Germinal center (tissue), 1 donor: Measurements from ENCODE around the gene ZDHHC22.

Source experiments
- DNase-seq: peaks from one replicate; pipeline ENCODE4 v3.0.0; 2012; ENCODE audit warnings: mixed read lengths, low spot score

Gene ZDHHC22

GRCh38 chr14:77103951-77104350, 37.6 kb downstream of the ZDHHC22 start:
- no peak for DNase-seq

- no peak for DNase-seq
These were observed 38.1 kb downstream of the ZDHHC22 start for GRCh38 chr14:77103475-77103874.

GRCh38 chr14:77102154-77102553, 39.4 kb downstream of the ZDHHC22 start:
- DNase-seq = no peak

- DNase-seq = no peak
These were observed 40.6 kb downstream of the ZDHHC22 start for GRCh38 chr14:77100961-77101360.

GRCh38 chr14:77099425-77100167, 42.0 kb downstream of the ZDHHC22 start:
- DNase-seq = no peak

- DNase-seq = peak; percentile 11
These were observed 42.9 kb downstream of the ZDHHC22 start for GRCh38 chr14:77098529-77099353.

GRCh38 chr14:77097700-77098528, 43.7 kb downstream of the ZDHHC22 start, which contains the start of gene CIPC:
Gene CIPC, plus strand, starts transcription at chr14:77098258. Its CDS starts 7,451 bp downstream, at chr14:77105709.
- peak; percentile 97 for DNase-seq

GRCh38 chr14:77097006-77097699, 44.4 kb downstream of the ZDHHC22 start:
- peak; percentile 33 for DNase-seq

GRCh38 chr14:77094672-77095284, 46.8 kb downstream of the ZDHHC22 start:
- peak; percentile 64 for DNase-seq

GRCh38 chr14:77092676-77093075, 48.9 kb downstream of the ZDHHC22 start:
- no peak for DNase-seq

GRCh38 chr14:77091518-77091917, 50.1 kb downstream of the ZDHHC22 start:
- no peak for DNase-seq

GRCh38 chr14:77088645-77089044, 52.9 kb downstream of the ZDHHC22 start:
- DNase-seq = no peak

- no peak for DNase-seq
These were observed 53.4 kb downstream of the ZDHHC22 start for GRCh38 chr14:77088219-77088618.

GRCh38 chr14:77087631-77088030, 54.0 kb downstream of the ZDHHC22 start:
- no peak for DNase-seq

GRCh38 chr14:77086951-77087350, 54.6 kb downstream of the ZDHHC22 start:
- DNase-seq = no peak

GRCh38 chr14:77086017-77086727, 55.4 kb downstream of the ZDHHC22 start:
- DNase-seq = no peak

- no peak for DNase-seq
These were observed 56.1 kb downstream of the ZDHHC22 start for GRCh38 chr14:77085538-77085937.

GRCh38 chr14:77084985-77085384, 56.6 kb downstream of the ZDHHC22 start:
- no peak for DNase-seq

GRCh38 chr14:77083082-77083481, 58.5 kb downstream of the ZDHHC22 start:
- DNase-seq = no peak

- DNase-seq = no peak
These were observed 59.2 kb downstream of the ZDHHC22 start for GRCh38 chr14:77082356-77082755.
